ENCODE results near the gene IRF8. TPM values are rescaled to one million over a fixed set of nuclear protein-coding genes. Genes with fewer than 3 reads are reported as not detected.

Gene IRF8
- total RNA-seq, 1 donor from 2014 or later, result 2.0 TPM

GRCh38 chr16:85927959-85928358 is 29.0 kb downstream of the IRF8 start:
- Mint-ChIP-seq H3K9me3 (ENCODE audit: low read depth) (no peaks in the 10 kb centered on the region), H3K27me3 (peaks cover 28% of the 10 kb centered on the region), H3K4me1 (ENCODE audit: low read depth) (peaks cover 2% of the 10 kb centered on the region), H3K36me3 (ENCODE audit: insufficient read depth) (no peaks in the 10 kb centered on the region), H3K27ac (no peak overlapping the region), H3K4me3 (ENCODE audit: low read depth) (no peak overlapping the region)
- TF ChIP-seq, protein P1, sequence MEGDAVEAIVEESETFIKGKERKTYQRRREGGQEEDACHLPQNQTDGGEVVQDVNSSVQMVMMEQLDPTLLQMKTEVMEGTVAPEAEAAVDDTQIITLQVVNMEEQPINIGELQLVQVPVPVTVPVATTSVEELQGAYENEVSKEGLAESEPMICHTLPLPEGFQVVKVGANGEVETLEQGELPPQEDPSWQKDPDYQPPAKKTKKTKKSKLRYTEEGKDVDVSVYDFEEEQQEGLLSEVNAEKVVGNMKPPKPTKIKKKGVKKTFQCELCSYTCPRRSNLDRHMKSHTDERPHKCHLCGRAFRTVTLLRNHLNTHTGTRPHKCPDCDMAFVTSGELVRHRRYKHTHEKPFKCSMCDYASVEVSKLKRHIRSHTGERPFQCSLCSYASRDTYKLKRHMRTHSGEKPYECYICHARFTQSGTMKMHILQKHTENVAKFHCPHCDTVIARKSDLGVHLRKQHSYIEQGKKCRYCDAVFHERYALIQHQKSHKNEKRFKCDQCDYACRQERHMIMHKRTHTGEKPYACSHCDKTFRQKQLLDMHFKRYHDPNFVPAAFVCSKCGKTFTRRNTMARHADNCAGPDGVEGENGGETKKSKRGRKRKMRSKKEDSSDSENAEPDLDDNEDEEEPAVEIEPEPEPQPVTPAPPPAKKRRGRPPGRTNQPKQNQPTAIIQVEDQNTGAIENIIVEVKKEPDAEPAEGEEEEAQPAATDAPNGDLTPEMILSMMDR (IDR thresholded peaks at IDR 0.05; ENCODE audit: unreplicated experiment), result no peak
- DNase-seq (ENCODE audit: low spot score, unreplicated experiment), result no peak

DNA sequence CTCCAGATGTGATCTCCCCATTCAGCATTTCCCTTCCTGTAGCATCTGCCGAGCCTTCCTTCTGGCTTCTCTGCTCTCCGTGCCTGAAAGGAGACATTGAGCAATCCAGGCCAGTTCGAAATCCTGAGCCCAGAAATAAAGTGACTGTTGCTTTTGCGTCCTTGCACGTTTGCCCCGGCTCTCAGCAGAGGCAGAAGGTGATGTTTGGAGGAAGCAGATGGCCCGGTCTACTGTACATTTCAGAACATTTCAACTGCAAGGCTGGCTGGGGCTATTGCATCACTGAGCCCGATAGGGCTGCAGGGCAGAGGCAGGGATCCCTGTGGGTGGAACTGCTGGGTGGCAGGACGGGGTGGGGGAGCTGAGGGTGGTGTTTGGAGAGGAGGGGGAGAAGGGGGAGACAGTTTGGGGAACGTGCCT is 29.4 kb downstream of the IRF8 start:
- Mint-ChIP-seq H3K36me3 (ENCODE audit: insufficient read depth) (no peaks in the 10 kb centered on the region), H3K4me3 (ENCODE audit: low read depth) (no peak overlapping the region), H3K9me3 (ENCODE audit: low read depth) (no peaks in the 10 kb centered on the region), H3K27ac (no peak overlapping the region), H3K27me3 (peaks cover 31% of the 10 kb centered on the region), H3K4me1 (ENCODE audit: low read depth) (peaks cover 2% of the 10 kb centered on the region)
- no peak for DNase-seq (ENCODE audit: low spot score, unreplicated experiment)
- TF ChIP-seq, protein P1 (IDR thresholded peaks at IDR 0.05; ENCODE audit: unreplicated experiment), result no peak

- H3K4me3 Mint-ChIP-seq (ENCODE audit: low read depth), result no peak overlapping the region
- H3K9me3 Mint-ChIP-seq (ENCODE audit: low read depth), result no peaks in the 10 kb centered on the region
- H3K4me1 Mint-ChIP-seq (ENCODE audit: low read depth), result peaks cover 2% of the 10 kb centered on the region
- no peaks in the 10 kb centered on the region for H3K36me3 Mint-ChIP-seq (ENCODE audit: insufficient read depth)
- no peak for DNase-seq (ENCODE audit: low spot score, unreplicated experiment)
- peaks cover 30% of the 10 kb centered on the region for H3K27me3 Mint-ChIP-seq
- TF ChIP-seq, protein P1 (IDR thresholded peaks at IDR 0.05; ENCODE audit: unreplicated experiment), result no peak
- H3K27ac Mint-ChIP-seq, result no peak overlapping the region
Observed at GRCh38 chr16:85929259-85929721, 30.3 kb downstream of the IRF8 start.

DNA sequence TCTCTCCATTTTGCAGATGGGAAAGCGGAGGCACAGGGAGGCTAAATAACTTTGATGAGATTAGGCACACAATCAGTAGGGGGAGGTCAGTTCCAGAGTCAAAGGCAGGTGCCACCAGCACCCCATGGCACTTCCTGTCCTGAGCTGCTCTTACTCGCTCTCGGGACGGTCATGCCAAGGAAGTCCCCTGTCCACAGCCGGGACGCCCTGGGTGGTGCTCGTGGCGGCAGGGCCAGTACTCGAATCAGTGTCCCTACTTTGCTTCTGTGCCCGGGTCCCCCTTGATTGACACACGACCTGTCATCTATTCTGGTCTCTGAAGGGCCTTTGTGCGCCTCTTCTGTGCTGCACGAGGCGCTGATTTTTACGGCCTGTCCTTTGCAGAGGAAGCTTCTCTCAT is 31.3 kb downstream of the IRF8 start:
- DNase-seq (ENCODE audit: low spot score, unreplicated experiment), result no peak
- H3K4me1 Mint-ChIP-seq (ENCODE audit: low read depth), result peaks cover 2% of the 10 kb centered on the region
- no peaks in the 10 kb centered on the region for H3K9me3 Mint-ChIP-seq (ENCODE audit: low read depth)
- H3K4me3 Mint-ChIP-seq (ENCODE audit: low read depth), result no peak overlapping the region
- TF ChIP-seq, protein P1 (IDR thresholded peaks at IDR 0.05; ENCODE audit: unreplicated experiment), result no peak
- no peaks in the 10 kb centered on the region for H3K36me3 Mint-ChIP-seq (ENCODE audit: insufficient read depth)
- H3K27me3 Mint-ChIP-seq, result peaks cover 35% of the 10 kb centered on the region
- H3K27ac Mint-ChIP-seq, result no peak overlapping the region

GRCh38 chr16:85931596-85932402 is 32.8 kb downstream of the IRF8 start:
- Mint-ChIP-seq H3K27me3 (peaks cover 43% of the 10 kb centered on the region), H3K9me3 (ENCODE audit: low read depth) (no peaks in the 10 kb centered on the region), H3K27ac (no peak overlapping the region), H3K4me3 (ENCODE audit: low read depth) (no peak overlapping the region), H3K36me3 (ENCODE audit: insufficient read depth) (no peaks in the 10 kb centered on the region), H3K4me1 (ENCODE audit: low read depth) (peaks cover 2% of the 10 kb centered on the region)
- TF ChIP-seq, protein P1 (IDR thresholded peaks at IDR 0.05; ENCODE audit: unreplicated experiment), result no peak
- no peak for DNase-seq (ENCODE audit: low spot score, unreplicated experiment)
